WTC11 (cell line): ENCODE measurements around the gene PTPRO. TPM values are rescaled to one million over a fixed set of nuclear protein-coding genes. Genes with fewer than 3 reads are reported as not detected.

ENCODE experiments used
- ATAC-seq: fragments of 200-7000 bp; cut with Tn5 transposase; 2 replicates; pipeline ENCODE4 v1.10.0; 2021; ENCODE audit warnings: mild to moderate bottlenecking, moderate library complexity
- CTCF ChIA-PET: fragments of 300-600 bp; sonication (Branson Sonifier 250); formaldehyde crosslinking; loops from one replicate; lab custom pipeline; 2021; ENCODE audit warnings: antibody characterized with exemption; lab: Charles Lee
- POLR2A ChIA-PET: fragments of 350-600 bp; sonication (Branson Sonifier 250); formaldehyde crosslinking; loops from one replicate; lab custom pipeline; 2021; ENCODE audit warnings: antibody characterized with exemption; lab: Charles Lee
- DNase-seq: peaks from one replicate; pipeline ENCODE4 v3.0.0; 2021; ENCODE audit warnings: low spot score
- H3K27ac Mint-ChIP-seq: 2 replicates; pipeline ENCODE4 v1.8.0; 2021; ENCODE audit warnings: mixed read lengths
- H3K27me3 Mint-ChIP-seq: 2 replicates; pipeline ENCODE4 v1.8.0; 2021; ENCODE audit warnings: low read depth, mild to moderate bottlenecking, moderate library complexity, mixed read lengths
- H3K36me3 Mint-ChIP-seq: 2 replicates; pipeline ENCODE4 v1.8.0; 2021; ENCODE audit warnings: mixed read lengths
- H3K4me1 Mint-ChIP-seq: 2 replicates; pipeline ENCODE4 v1.8.0; 2022; ENCODE audit warnings: mixed read lengths
- H3K4me3 Mint-ChIP-seq: 2 replicates; pipeline ENCODE4 v1.8.0; 2021; ENCODE audit warnings: mild to moderate bottlenecking, moderate library complexity, mixed read lengths
- H3K9me3 Mint-ChIP-seq: 2 replicates; pipeline ENCODE4 v1.8.0; 2021; ENCODE audit warnings: mixed read lengths
- CBFB ChIP-seq: sonication (generic); formaldehyde crosslinking; IDR thresholded peaks from 2 replicates; pipeline ENCODE4 v1.8.1; 2022; ENCODE audit warnings: mild to moderate bottlenecking, low read depth, missing genetic modification reagents
- CDX4 ChIP-seq: fragments of 250-450 bp; sonication (Bioruptor Pico); IDR thresholded peaks from 2 replicates; pipeline ENCODE4 v1.9.0; 2021; ENCODE audit warnings: moderate library complexity, mild to moderate bottlenecking, inconsistent platforms, borderline replicate concordance
- CTCF ChIP-seq: fragments of 200-600 bp; IDR thresholded peaks from 2 replicates; pipeline ENCODE4 v1.8.0; 2022; ENCODE audit warnings: antibody characterized with exemption
- E2F5 ChIP-seq: sonication (generic); formaldehyde crosslinking; IDR thresholded peaks from 2 replicates; pipeline ENCODE4 v1.8.1; 2022; ENCODE audit warnings: mild to moderate bottlenecking, moderate library complexity, missing genetic modification reagents
- ELF4 ChIP-seq: sonication (generic); formaldehyde crosslinking; IDR thresholded peaks from 2 replicates; pipeline ENCODE4 v1.8.1; 2022; ENCODE audit warnings: low read depth, mild to moderate bottlenecking, moderate library complexity, missing genetic modification reagents
- ERG ChIP-seq: fragments of 250-450 bp; sonication (Bioruptor Pico); IDR thresholded peaks from 2 replicates; pipeline ENCODE4 v1.8.0; 2021; ENCODE audit warnings: mild to moderate bottlenecking
- FOXK1 ChIP-seq: sonication (generic); formaldehyde crosslinking; IDR thresholded peaks from 2 replicates; pipeline ENCODE4 v1.8.0; 2022; ENCODE audit warnings: mild to moderate bottlenecking, moderate library complexity, missing genetic modification reagents
- FOXP1 ChIP-seq: sonication (generic); formaldehyde crosslinking; IDR thresholded peaks from 2 replicates; pipeline ENCODE4 v1.8.0; 2022; ENCODE audit warnings: missing genetic modification reagents, mild to moderate bottlenecking, moderate library complexity, borderline replicate concordance
- FOXP4 ChIP-seq: sonication (generic); formaldehyde crosslinking; IDR thresholded peaks from 2 replicates; pipeline ENCODE4 v1.8.0; 2022; ENCODE audit warnings: mild to moderate bottlenecking, missing genetic modification reagents
- GABPB1 ChIP-seq: sonication (generic); formaldehyde crosslinking; IDR thresholded peaks from 2 replicates; pipeline ENCODE4 v1.8.1; 2023; ENCODE audit warnings: mild to moderate bottlenecking, missing genetic modification reagents
- GRHL2 ChIP-seq: fragments of 250-450 bp; sonication (Bioruptor Pico); IDR thresholded peaks from 2 replicates; pipeline ENCODE4 v1.8.0; 2022; ENCODE audit warnings: mild to moderate bottlenecking, moderate library complexity; ENCODE audit not compliant: insufficient replicate concordance, severe bottlenecking
- HMGXB4 ChIP-seq: sonication (generic); formaldehyde crosslinking; IDR thresholded peaks from 2 replicates; pipeline ENCODE4 v1.8.1; 2023; ENCODE audit warnings: mild to moderate bottlenecking, moderate library complexity, missing genetic modification reagents
- MYBL2 ChIP-seq: sonication (generic); formaldehyde crosslinking; IDR thresholded peaks from 2 replicates; pipeline ENCODE4 v1.8.1; 2023; ENCODE audit warnings: mild to moderate bottlenecking, moderate library complexity, missing genetic modification reagents
- PREB ChIP-seq: sonication (generic); formaldehyde crosslinking; IDR thresholded peaks from 2 replicates; pipeline ENCODE4 v1.8.1; 2022; ENCODE audit warnings: mild to moderate bottlenecking, missing genetic modification reagents, moderate library complexity, borderline replicate concordance
- SP1 ChIP-seq: sonication (generic); formaldehyde crosslinking; conservative IDR thresholded peaks from 2 replicates; pipeline ENCODE4 v1.8.1; 2022; ENCODE audit warnings: missing genetic modification reagents
- TCF7 ChIP-seq: sonication (generic); formaldehyde crosslinking; IDR thresholded peaks from 2 replicates; pipeline ENCODE4 v1.8.0; 2022; ENCODE audit warnings: mild to moderate bottlenecking, low read depth, missing genetic modification reagents, moderate library complexity
- TEAD4 ChIP-seq: sonication (generic); formaldehyde crosslinking; IDR thresholded peaks from 2 replicates; pipeline ENCODE4 v1.8.0; 2022; ENCODE audit warnings: mild to moderate bottlenecking, missing genetic modification reagents
- TP53 ChIP-seq: sonication (generic); formaldehyde crosslinking; IDR thresholded peaks from 2 replicates; pipeline ENCODE4 v1.8.1; 2023; ENCODE audit warnings: mild to moderate bottlenecking, missing genetic modification reagents
- ZBTB21 ChIP-seq: sonication (generic); formaldehyde crosslinking; IDR thresholded peaks from 2 replicates; pipeline ENCODE4 v1.8.1; 2023; ENCODE audit warnings: mild to moderate bottlenecking, missing genetic modification reagents, borderline replicate concordance
- ZNF121 ChIP-seq: sonication (generic); formaldehyde crosslinking; IDR thresholded peaks from 2 replicates; pipeline ENCODE4 v1.8.0; 2023; ENCODE audit warnings: missing genetic modification reagents
- ZNF219 ChIP-seq: sonication (generic); formaldehyde crosslinking; IDR thresholded peaks from 2 replicates; pipeline ENCODE4 v1.8.0; 2023; ENCODE audit warnings: missing genetic modification reagents, mild to moderate bottlenecking, borderline replicate concordance
- ZNF423 ChIP-seq: fragments of 250-450 bp; sonication (Bioruptor Pico); IDR thresholded peaks from 2 replicates; pipeline ENCODE4 v2.1.2; 2022; ENCODE audit warnings: mild to moderate bottlenecking, moderate library complexity
- ZNF671 ChIP-seq: fragments of 250-450 bp; sonication (Bioruptor Pico); IDR thresholded peaks from 2 replicates; pipeline ENCODE4 v1.8.0; 2021; ENCODE audit warnings: mild to moderate bottlenecking
- total RNA-seq: library from RNA; stranded (reverse); gene quantifications from 3 replicates; pipeline ENCODE4 v1.2.3, GENCODE V29; 2021

The PTPRO gene
- total RNA-seq, 1 experiment from 2014 or later: 1.1 TPM

GRCh38 chr12:15599266-15600037 lies 277.1 kb downstream of the PTPRO start:
- no peak for ATAC-seq
- Mint-ChIP-seq H3K27ac (no peak overlapping the region), H3K9me3 (no peaks in the 10 kb centered on the region), H3K36me3 (no peaks in the 10 kb centered on the region), H3K4me1 (no peaks in the 10 kb centered on the region)
- CTCF ChIA-PET: interaction anchor here (1.1 kb wide), 1 partner anchor 9 kb away, joined by 4 read pairs; no protein-coding TSS in a partner anchor
- TF ChIP-seq ZNF121 (no peak), CBFB (CRISPR knock-in tag) (no peak), TCF7 (no peak), CTCF (no peak), HMGXB4 (no peak), GABPB1 (CRISPR knock-in tag) (no peak), TP53 (CRISPR knock-in tag) (no peak), CDX4 (no peak), ZNF671 (CRISPR knock-in tag) (no peak), E2F5 (CRISPR knock-in tag) (no peak)
- TF ChIP-seq, all 79 proteins: peak for 0
- POLR2A ChIA-PET: no interaction called here
- Mint-ChIP-seq H3K4me3 (no peak overlapping the region), H3K27me3 (no peaks in the 10 kb centered on the region)
- DNase-seq: no peak

GRCh38 chr12:15600223-15600935 lies 278.1 kb downstream of the PTPRO start:
- no peaks in the 10 kb centered on the region for H3K27me3 Mint-ChIP-seq
- H3K9me3 Mint-ChIP-seq: no peaks in the 10 kb centered on the region
- H3K36me3 Mint-ChIP-seq: no peaks in the 10 kb centered on the region
- H3K27ac Mint-ChIP-seq: no peak overlapping the region
- ATAC-seq (no peak), DNase-seq (no peak)
- no peak overlapping the region for H3K4me3 Mint-ChIP-seq
- TF ChIP-seq FOXP1 (CRISPR knock-in tag): no peak
- no peak for TF ChIP-seq ZNF219 (CRISPR knock-in tag)
- no peak for TF ChIP-seq FOXK1
- TF ChIP-seq TEAD4 (CRISPR knock-in tag): no peak
- no peak for TF ChIP-seq ELF4
- TF ChIP-seq SP1: no peak
- no peak for TF ChIP-seq ERG (CRISPR knock-in tag)
- TF ChIP-seq TCF7: no peak
- TF ChIP-seq MYBL2 (CRISPR knock-in tag): no peak
- TF ChIP-seq FOXP4: no peak
- TF ChIP-seq ZBTB21 (CRISPR knock-in tag): no peak
- no peak for TF ChIP-seq PREB
- TF ChIP-seq GRHL2 (CRISPR knock-in tag): no peak
- no peak for TF ChIP-seq ZNF423 (CRISPR knock-in tag)
- no peaks in the 10 kb centered on the region for H3K4me1 Mint-ChIP-seq
- CTCF ChIA-PET: no interaction called here
- POLR2A ChIA-PET: no interaction called here
